Measurements from ENCODE around the gene TSPAN18.

Gene TSPAN18

DNA sequence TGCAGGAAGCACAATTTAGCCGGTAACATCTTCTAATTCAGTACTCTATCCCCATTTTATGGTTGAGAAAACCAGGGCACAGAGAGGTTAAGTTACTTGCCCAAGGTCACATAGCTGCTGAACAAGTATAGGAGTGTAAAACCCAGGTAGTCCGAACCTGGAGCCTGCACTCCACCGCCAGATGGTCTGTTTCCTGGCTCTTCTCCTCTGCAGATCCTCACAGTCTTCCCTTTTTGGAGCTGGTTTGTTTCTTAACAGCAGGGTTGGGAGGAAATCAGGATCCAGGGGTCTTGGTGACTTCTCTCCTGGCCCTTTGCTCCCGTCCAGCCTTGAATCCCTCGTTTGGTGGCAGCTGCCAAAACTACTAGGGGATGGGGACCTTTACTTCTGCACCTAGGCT is 12.0 kb downstream of the TSPAN18 start:
- no peak overlapping the region for H3K4me2 ChIP-seq (ENCODE audit: low read length, poor library complexity, severe bottlenecking)
- H3K18ac ChIP-seq (ENCODE audit: low read depth in 1 of 2, low read length in 2 of 2) = no peak overlapping the region
- no peak overlapping the region for H2AFZ ChIP-seq (ENCODE audit: low read depth, low read length)
- no peak overlapping the region for H2AK5ac ChIP-seq (ENCODE audit: low read length, severe bottlenecking)
- H3K9me3 ChIP-seq (ENCODE audit: control insufficient read depth, low read length) = peaks cover 3% of the 10 kb centered on the region
- no peak overlapping the region for H3K14ac ChIP-seq (ENCODE audit: low read length in 2 of 2)
- no peak overlapping the region for H2BK120ac ChIP-seq (ENCODE audit: low read depth, low read length)
- no peak overlapping the region for H2BK5ac ChIP-seq (ENCODE audit: low read depth, low read length, poor library complexity, severe bottlenecking)
- no peaks in the 10 kb centered on the region for H3K79me1 ChIP-seq (replicated peaks; ENCODE audit: low read length, poor library complexity, severe bottlenecking)
- H3K36me3 ChIP-seq (ENCODE audit: control insufficient read depth in 1 of 2, insufficient read depth in 2 of 2, low read depth in 1 of 2, low read length in 2 of 2) = no peaks in the 10 kb centered on the region
- WGBS = 81% methylated on average over 5 of the region's 5 CpGs
- H4K8ac ChIP-seq (ENCODE audit: low read length) = no peak overlapping the region
- H3K4ac ChIP-seq (ENCODE audit: low read depth in 1 of 2, low read length in 2 of 2) = no peak overlapping the region
- DNase-seq = no peak
- H3K27ac ChIP-seq (ENCODE audit: low read length, poor library complexity, severe bottlenecking) = no peak overlapping the region
- no peak overlapping the region for H3K23ac ChIP-seq (ENCODE audit: low read length in 2 of 2)
- no peak overlapping the region for H2BK15ac ChIP-seq (ENCODE audit: low read depth, poor library complexity, severe bottlenecking)
- no peak overlapping the region for H4K91ac ChIP-seq (ENCODE audit: low read length)
- H2BK12ac ChIP-seq (ENCODE audit: low read length in 2 of 2) = no peak overlapping the region
- peaks cover 2% of the 10 kb centered on the region for H3K4me1 ChIP-seq (ENCODE audit: control insufficient read depth, insufficient read depth, low read depth, low read length)
- no peak overlapping the region for H3K9ac ChIP-seq (ENCODE audit: low read length)
- H3K27me3 ChIP-seq (ENCODE audit: control insufficient read depth in 1 of 2, insufficient read depth in 1 of 2, low read length in 2 of 2) = peaks cover 76 to 78% of the 10 kb centered on the region in 2 experiments
- no peak overlapping the region for H3K4me3 ChIP-seq (ENCODE audit: insufficient read depth in 1 of 2, low read depth in 1 of 2, low read length in 2 of 2)

DNA sequence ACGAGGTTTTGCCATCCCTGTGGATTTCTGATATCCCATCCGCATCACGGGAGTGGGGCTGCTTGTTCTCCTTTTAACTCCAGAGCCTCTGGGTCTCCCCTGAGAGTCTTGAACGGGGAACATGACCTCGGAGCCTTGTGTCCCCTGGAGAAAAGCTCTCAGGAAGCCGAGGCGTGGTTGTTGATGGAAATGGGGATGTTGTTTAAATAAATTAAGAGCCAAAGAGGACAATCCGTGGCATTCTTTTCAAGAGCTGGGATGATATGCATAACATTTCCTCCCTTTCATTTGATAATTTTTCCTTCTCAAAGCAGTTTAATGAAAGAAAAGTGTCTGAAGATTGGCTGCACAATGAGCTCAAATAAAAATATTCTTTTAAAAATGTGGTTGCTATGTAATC is 14.2 kb downstream of the TSPAN18 start:
- H2BK15ac ChIP-seq (ENCODE audit: low read depth, poor library complexity, severe bottlenecking) = no peak overlapping the region
- H3K4me1 ChIP-seq (ENCODE audit: control insufficient read depth, insufficient read depth, low read depth, low read length) = no peaks in the 10 kb centered on the region
- H3K4me2 ChIP-seq (ENCODE audit: low read length, poor library complexity, severe bottlenecking) = no peak overlapping the region
- DNase-seq = no peak
- H3K9me3 ChIP-seq (ENCODE audit: control insufficient read depth, low read length) = peaks cover 3% of the 10 kb centered on the region
- no peak overlapping the region for H3K23ac ChIP-seq (ENCODE audit: low read length in 2 of 2)
- H3K9ac ChIP-seq (ENCODE audit: low read length) = no peak overlapping the region
- WGBS = 59% methylated on average over 5 of the region's 8 CpGs
- H3K4me3 ChIP-seq (ENCODE audit: insufficient read depth in 1 of 2, low read depth in 1 of 2, low read length in 2 of 2) = no peak overlapping the region
- no peak overlapping the region for H2BK5ac ChIP-seq (ENCODE audit: low read depth, low read length, poor library complexity, severe bottlenecking)
- H3K27me3 ChIP-seq (ENCODE audit: control insufficient read depth in 1 of 2, insufficient read depth in 1 of 2, low read length in 2 of 2) = peaks cover 60 to 76% of the 10 kb centered on the region in 2 experiments
- no peak overlapping the region for H3K14ac ChIP-seq (ENCODE audit: low read length in 2 of 2)
- no peak overlapping the region for H2AK5ac ChIP-seq (ENCODE audit: low read length, severe bottlenecking)
- H2BK120ac ChIP-seq (ENCODE audit: low read depth, low read length) = no peak overlapping the region
- no peak overlapping the region for H3K4ac ChIP-seq (ENCODE audit: low read depth in 1 of 2, low read length in 2 of 2)
- no peak overlapping the region for H4K8ac ChIP-seq (ENCODE audit: low read length)
- no peak overlapping the region for H4K91ac ChIP-seq (ENCODE audit: low read length)
- H3K79me1 ChIP-seq (replicated peaks; ENCODE audit: low read length, poor library complexity, severe bottlenecking) = no peaks in the 10 kb centered on the region
- no peak overlapping the region for H2BK12ac ChIP-seq (ENCODE audit: low read length in 2 of 2)
- H3K36me3 ChIP-seq (ENCODE audit: control insufficient read depth in 1 of 2, insufficient read depth in 2 of 2, low read depth in 1 of 2, low read length in 2 of 2) = no peaks in the 10 kb centered on the region
- H2AFZ ChIP-seq (ENCODE audit: low read depth, low read length) = no peak overlapping the region
- no peak overlapping the region for H3K27ac ChIP-seq (ENCODE audit: low read length, poor library complexity, severe bottlenecking)
- no peak overlapping the region for H3K18ac ChIP-seq (ENCODE audit: low read depth in 1 of 2, low read length in 2 of 2)

DNA sequence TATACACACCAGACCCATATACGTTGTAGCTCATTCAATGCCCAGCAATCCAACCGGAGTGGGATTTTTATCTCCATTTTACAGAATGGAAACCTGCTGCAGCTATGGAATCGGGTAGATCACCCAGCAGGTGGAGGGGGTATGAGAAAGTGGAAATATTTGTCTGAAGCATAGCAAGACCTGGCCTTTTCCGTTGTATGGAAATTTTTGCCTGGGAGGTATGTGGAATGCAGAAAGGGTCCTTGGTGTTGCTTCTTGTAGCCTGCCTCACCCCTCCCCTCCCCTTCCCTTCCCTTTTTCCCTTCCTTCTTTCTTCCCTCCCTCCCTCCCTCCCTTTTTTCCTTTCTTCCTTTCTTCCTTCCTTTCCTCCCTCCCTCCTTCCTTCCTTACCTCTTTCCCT is 15.2 kb downstream of the TSPAN18 start:
- H3K4me2 ChIP-seq (ENCODE audit: low read length, poor library complexity, severe bottlenecking) = no peak overlapping the region
- 89% methylated on average over 3 of the region's 4 CpGs for WGBS

GRCh38 chr11:44742508-44743246 is 15.9 kb downstream of the TSPAN18 start:
- no peaks in the 10 kb centered on the region for H3K4me1 ChIP-seq (ENCODE audit: control insufficient read depth, insufficient read depth, low read depth, low read length)
- no peaks in the 10 kb centered on the region for H3K36me3 ChIP-seq (ENCODE audit: control insufficient read depth in 1 of 2, insufficient read depth in 2 of 2, low read depth in 1 of 2, low read length in 2 of 2)
- H3K4me3 ChIP-seq (ENCODE audit: insufficient read depth in 1 of 2, low read depth in 1 of 2, low read length in 2 of 2) = no peak overlapping the region
- no peak overlapping the region for H3K9ac ChIP-seq (ENCODE audit: low read length)
- no peak for DNase-seq
- no peak overlapping the region for H2BK15ac ChIP-seq (ENCODE audit: low read depth, poor library complexity, severe bottlenecking)
- no peaks in the 10 kb centered on the region for H3K79me1 ChIP-seq (replicated peaks; ENCODE audit: low read length, poor library complexity, severe bottlenecking)
- no peak overlapping the region for H2AFZ ChIP-seq (ENCODE audit: low read depth, low read length)
- 85% methylated on average over 8 of the region's 11 CpGs for WGBS
- H3K4me2 ChIP-seq (ENCODE audit: low read length, poor library complexity, severe bottlenecking) = no peak overlapping the region
- no peak overlapping the region for H2BK120ac ChIP-seq (ENCODE audit: low read depth, low read length)
- H2AK5ac ChIP-seq (ENCODE audit: low read length, severe bottlenecking) = no peak overlapping the region
- no peak overlapping the region for H4K8ac ChIP-seq (ENCODE audit: low read length)
- peaks cover 51 to 76% of the 10 kb centered on the region in 2 experiments for H3K27me3 ChIP-seq (ENCODE audit: control insufficient read depth in 1 of 2, insufficient read depth in 1 of 2, low read length in 2 of 2)
- H3K4ac ChIP-seq (ENCODE audit: low read depth in 1 of 2, low read length in 2 of 2) = peak overlapping the region in 1 of 2 experiments; percentile 17
- no peak overlapping the region for H3K23ac ChIP-seq (ENCODE audit: low read length in 2 of 2)
- H3K9me3 ChIP-seq (ENCODE audit: control insufficient read depth, low read length) = peaks cover 3% of the 10 kb centered on the region
- no peak overlapping the region for H3K14ac ChIP-seq (ENCODE audit: low read length in 2 of 2)
- H4K91ac ChIP-seq (ENCODE audit: low read length) = no peak overlapping the region
- H3K27ac ChIP-seq (ENCODE audit: low read length, poor library complexity, severe bottlenecking) = no peak overlapping the region
- no peak overlapping the region for H2BK12ac ChIP-seq (ENCODE audit: low read length in 2 of 2)
- no peak overlapping the region for H2BK5ac ChIP-seq (ENCODE audit: low read depth, low read length, poor library complexity, severe bottlenecking)
- no peak overlapping the region for H3K18ac ChIP-seq (ENCODE audit: low read depth in 1 of 2, low read length in 2 of 2)

More for the DNA sequence above, 15.2 kb downstream of the TSPAN18 start:
- Histone ChIP-seq H3K9ac (ENCODE audit: low read length) (no peak overlapping the region), H3K4ac (ENCODE audit: low read depth in 1 of 2, low read length in 2 of 2) (no peak overlapping the region), H2BK12ac (ENCODE audit: low read length in 2 of 2) (no peak overlapping the region), H3K18ac (ENCODE audit: low read depth in 1 of 2, low read length in 2 of 2) (no peak overlapping the region), H2BK120ac (ENCODE audit: low read depth, low read length) (no peak overlapping the region), H3K27ac (ENCODE audit: low read length, poor library complexity, severe bottlenecking) (no peak overlapping the region), H3K14ac (ENCODE audit: low read length in 2 of 2) (no peak overlapping the region), H2BK5ac (ENCODE audit: low read depth, low read length, poor library complexity, severe bottlenecking) (no peak overlapping the region), H2AK5ac (ENCODE audit: low read length, severe bottlenecking) (no peak overlapping the region), H2BK15ac (ENCODE audit: low read depth, poor library complexity, severe bottlenecking) (no peak overlapping the region), H3K27me3 (ENCODE audit: control insufficient read depth in 1 of 2, insufficient read depth in 1 of 2, low read length in 2 of 2) (peaks cover 58 to 76% of the 10 kb centered on the region in 2 experiments), H3K79me1 (replicated peaks; ENCODE audit: low read length, poor library complexity, severe bottlenecking) (no peaks in the 10 kb centered on the region), H3K4me3 (ENCODE audit: insufficient read depth in 1 of 2, low read depth in 1 of 2, low read length in 2 of 2) (no peak overlapping the region), H3K36me3 (ENCODE audit: control insufficient read depth in 1 of 2, insufficient read depth in 2 of 2, low read depth in 1 of 2, low read length in 2 of 2) (no peaks in the 10 kb centered on the region), H4K91ac (ENCODE audit: low read length) (no peak overlapping the region), H2AFZ (ENCODE audit: low read depth, low read length) (no peak overlapping the region), H4K8ac (ENCODE audit: low read length) (no peak overlapping the region), H3K9me3 (ENCODE audit: control insufficient read depth, low read length) (peaks cover 3% of the 10 kb centered on the region), H3K23ac (ENCODE audit: low read length in 2 of 2) (no peak overlapping the region), H3K4me1 (ENCODE audit: control insufficient read depth, insufficient read depth, low read depth, low read length) (no peaks in the 10 kb centered on the region)
- DNase-seq = no peak

Data from mesenchymal stem cell (in vitro differentiated cells and primary cell).